SK-N-SH (cell line): Measurements from ENCODE around the gene ZNF777. TPM values are rescaled to one million over a fixed set of nuclear protein-coding genes. Genes with fewer than 3 reads are reported as not detected.

ENCODE experiments used
- CTCF ChIA-PET: fragments of 300-600, 350-600 bp; formaldehyde crosslinking; extraction: SDS; loops from one replicate; lab custom pipeline; 2021; lab: Yijun Ruan, JAX
- POLR2A ChIA-PET: fragments of 350-600 bp; sonication (Branson Sonifier 250); formaldehyde crosslinking; extraction: SDS; loops from one replicate; lab custom pipeline; 2020; ENCODE audit warnings: antibody characterized with exemption, inconsistent platforms; lab: Yijun Ruan, JAX
- DNase-seq: peaks from one replicate; pipeline ENCODE4 v3.0.0; 2012
- H2AFZ ChIP-seq: fragments of 200-600 bp; sonication (generic); 2 replicates; pipeline ENCODE4 v1.8.1; 2016; ENCODE audit warnings: antibody characterized with exemption, mild to moderate bottlenecking, low read depth
- H3F3A ChIP-seq: fragments of 200-600 bp; sonication (generic); replicated peaks from 2 replicates; pipeline ENCODE3; 2016; ENCODE audit warnings: antibody characterized with exemption, mild to moderate bottlenecking; ENCODE audit not compliant: insufficient read depth
- H3K27ac ChIP-seq, 2 experiments: fragments of 200-500 bp in 1 of 2; fragments of 200-600 bp in 1 of 2; sonication (Bioruptor generic) in 1 of 2; sonication (generic), shearing (Covaris generic) in 1 of 2; 2 replicates each; pipeline versions ENCODE4 v1.5.1 to v1.6.1; 2014 to 2016; ENCODE audit warnings: low read depth in 2 of 2, inconsistent platforms in 1 of 2, low read length in 1 of 2, mild to moderate bottlenecking in 1 of 2, mixed read lengths in 1 of 2
- H3K27me3 ChIP-seq: fragments of 200-600 bp; sonication (generic), shearing (Covaris generic); 2 replicates; pipeline ENCODE4 v1.6.1; 2016; ENCODE audit warnings: mixed run types; ENCODE audit not compliant: insufficient read depth
- H3K36me3 ChIP-seq, 2 experiments: fragments of 200-500 bp in 1 of 2; fragments of 200-600 bp in 1 of 2; sonication (Bioruptor generic) in 1 of 2; sonication (generic) in 1 of 2; replicated peaks in 1 of 2; 2 replicates each; pipeline versions ENCODE3 to v1.5.1; 2014 to 2016; ENCODE audit warnings: low read length in 1 of 2, mild to moderate bottlenecking in 1 of 2; ENCODE audit not compliant: insufficient read depth in 2 of 2, control insufficient read depth in 1 of 2
- H3K4me1 ChIP-seq, 2 experiments: fragments of 200-500 bp in 1 of 2; fragments of 200-600 bp in 1 of 2; sonication (Bioruptor generic) in 1 of 2; sonication (generic), shearing (Covaris generic) in 1 of 2; 2 replicates each; pipeline versions ENCODE4 v1.5.1 to v1.6.1; 2014 to 2016; ENCODE audit warnings: low read depth in 1 of 2, low read length in 1 of 2, mixed run types in 1 of 2; ENCODE audit not compliant: insufficient read depth in 2 of 2, control insufficient read depth in 1 of 2
- H3K4me2 ChIP-seq: fragments of 200-600 bp; sonication (generic), shearing (Covaris generic); 2 replicates; pipeline ENCODE4 v1.6.1; 2017; ENCODE audit warnings: mixed run types
- H3K4me3 ChIP-seq, 2 experiments: fragments of 200-500 bp in 1 of 2; fragments of 200-600 bp in 1 of 2; sonication (Bioruptor generic) in 1 of 2; sonication (generic), shearing (Covaris generic) in 1 of 2; 2 replicates each; pipeline versions ENCODE4 v1.5.1 to v1.8.1; 2014 to 2016; ENCODE audit warnings: low read depth in 2 of 2, inconsistent platforms in 1 of 2, low read length in 1 of 2, mild to moderate bottlenecking in 1 of 2, mixed read lengths in 1 of 2, moderate library complexity in 1 of 2
- H3K79me2 ChIP-seq: fragments of 200-600 bp; sonication (generic); 2 replicates; pipeline ENCODE4 v1.8.1; 2017; ENCODE audit warnings: mild to moderate bottlenecking; ENCODE audit not compliant: insufficient read depth
- H3K9ac ChIP-seq: fragments of 200-600 bp; sonication (generic); 2 replicates; pipeline ENCODE4 v1.6.1; 2017; ENCODE audit warnings: mixed run types
- H3K9me2 ChIP-seq: fragments of 200-600 bp; sonication (generic); 2 replicates; pipeline ENCODE4 v1.6.1; 2017; ENCODE audit warnings: mixed run types
- H3K9me3 ChIP-seq: fragments of 200-600 bp; sonication (generic); 2 replicates; pipeline ENCODE4 v1.6.1; 2017; ENCODE audit warnings: mixed run types, mild to moderate bottlenecking, moderate library complexity
- H4K20me1 ChIP-seq: fragments of 200-600 bp; sonication (generic); 2 replicates; pipeline ENCODE4 v1.6.1; 2017; ENCODE audit warnings: mild to moderate bottlenecking, mixed run types; ENCODE audit not compliant: insufficient read depth
- CHD2 ChIP-seq: fragments of 150-350 bp; IDR thresholded peaks from 2 replicates; pipeline ENCODE4 v1.6.1; 2018; ENCODE audit warnings: low read length; ENCODE audit not compliant: partially characterized antibody
- EZH2phosphoT487 ChIP-seq: fragments of 200-600 bp; sonication (generic); IDR thresholded peaks from 2 replicates; pipeline ENCODE4 v1.6.1; 2017; ENCODE audit warnings: low read depth, mixed run types, mild to moderate bottlenecking, antibody characterized with exemption, moderate library complexity, borderline replicate concordance
- FOXJ3 ChIP-seq: sonication (generic); formaldehyde crosslinking; IDR thresholded peaks from 2 replicates; pipeline ENCODE4 v1.5.1; 2020; ENCODE audit warnings: mild to moderate bottlenecking, missing genetic modification reagents
- FOXM1 ChIP-seq: IDR thresholded peaks from 2 replicates; pipeline ENCODE4 v1.4.0; 2012; ENCODE audit warnings: low read depth, mild to moderate bottlenecking
- GABPA ChIP-seq: IDR thresholded peaks from 2 replicates; pipeline ENCODE4 v1.4.0; 2012; ENCODE audit warnings: low read depth, mild to moderate bottlenecking
- GATA2 ChIP-seq: sonication (generic); formaldehyde crosslinking; IDR thresholded peaks from 2 replicates; pipeline ENCODE4 v1.5.0; 2020; ENCODE audit warnings: mild to moderate bottlenecking, missing genetic modification reagents
- MEF2A ChIP-seq: IDR thresholded peaks from 2 replicates; pipeline ENCODE4 v1.4.0; 2012; ENCODE audit warnings: low read depth, borderline replicate concordance
- NFIC ChIP-seq: IDR thresholded peaks from 2 replicates; pipeline ENCODE4 v1.4.0; 2012; ENCODE audit warnings: borderline replicate concordance
- POLR2AphosphoS5 ChIP-seq: IDR thresholded peaks from 2 replicates; pipeline ENCODE4 v1.6.1; 2012; ENCODE audit warnings: low read depth, low read length
- RAD21 ChIP-seq: IDR thresholded peaks from 2 replicates; pipeline ENCODE4 v1.6.1; 2012; ENCODE audit warnings: mild to moderate bottlenecking, low read length
- RFX5 ChIP-seq: IDR thresholded peaks from 2 replicates; pipeline ENCODE4 v1.6.1; 2012; ENCODE audit warnings: mild to moderate bottlenecking, improper control_type of control experiment, low read length
- SMC3 ChIP-seq: IDR thresholded peaks from 2 replicates; pipeline ENCODE4 v1.6.1; 2012; ENCODE audit warnings: low read depth, low read length, improper control_type of control experiment
- TAF1 ChIP-seq: IDR thresholded peaks from 2 replicates; pipeline ENCODE4 v1.6.1; 2012; ENCODE audit warnings: low read depth, mild to moderate bottlenecking, low read length, moderate library complexity, borderline replicate concordance
- TEAD4 ChIP-seq: IDR thresholded peaks from 2 replicates; pipeline ENCODE4 v1.4.0; 2012; ENCODE audit warnings: mild to moderate bottlenecking, borderline replicate concordance; ENCODE audit not compliant: insufficient read depth
- YY1 ChIP-seq: IDR thresholded peaks from 2 replicates; pipeline ENCODE4 v1.4.0; 2012; ENCODE audit warnings: low read depth, mild to moderate bottlenecking
- WGBS: methylation state at CpG from one replicate; pipeline ENCODE4 v1.1.6; 2017; ENCODE audit warnings: low lambda C conversion rate; 5-methylcytosine and 5-hydroxymethylcytosine counted together
- polyA plus RNA-seq, 3 experiments: library from polyadenylated mRNA; depleted of rRNA; stranded (reverse); fragments of >200 nt; gene quantifications; 2 replicates each; pipeline ENCODE4 v1.2.3, GENCODE V29; 2012
- TF ChIP-seq, protein P1 (sequence below): IDR thresholded peaks from 2 replicates; pipeline ENCODE4 v1.4.0; 2012; ENCODE audit warnings: low read depth
- TF ChIP-seq, protein P2 (sequence below): fragments of 150-350 bp; IDR thresholded peaks from 2 replicates; pipeline ENCODE4 v1.6.1; 2016; ENCODE audit warnings: mild to moderate bottlenecking, low read depth, low read length
- TF ChIP-seq, protein P3 (sequence below): fragments of 150-350 bp; IDR thresholded peaks from 2 replicates; pipeline ENCODE4 v1.6.1; 2017; ENCODE audit warnings: antibody characterized with exemption, low read length, low read depth, borderline replicate concordance
- TF ChIP-seq, protein P4 (sequence below): IDR thresholded peaks from 2 replicates; pipeline ENCODE4 v1.4.0; 2012; ENCODE audit warnings: low read depth, borderline replicate concordance
- TF ChIP-seq, protein P5 (sequence below): IDR thresholded peaks from 2 replicates; pipeline ENCODE4; 2012

Gene ZNF777
- polyA plus RNA-seq, 1 of the 3 experiments (the other 2 are of a cell fraction): 6.2 TPM

DNA sequence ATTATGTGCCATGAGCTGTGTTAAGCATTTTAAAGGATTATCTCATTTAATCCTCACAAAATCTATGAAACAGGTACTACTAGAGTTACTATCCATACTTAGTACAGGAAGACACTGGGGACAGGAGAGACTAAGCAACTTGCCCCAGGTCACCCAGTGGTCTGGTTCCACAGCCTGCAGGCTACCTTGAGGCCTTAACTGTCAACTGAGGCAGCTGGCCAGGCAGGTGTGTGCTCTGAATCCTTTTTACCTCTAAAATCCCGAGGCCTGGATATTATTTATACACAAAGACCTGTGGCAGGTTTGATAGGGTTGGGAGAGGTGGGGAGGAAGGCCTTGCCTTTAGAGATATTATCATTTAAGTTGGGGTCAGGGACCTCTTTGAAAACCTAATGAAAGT is 3.1 kb downstream of the ZNF777 start:
- peaks cover 18 to 44% of the 10 kb centered on the region in 2 experiments for H3K36me3 ChIP-seq
- H4K20me1 ChIP-seq: 0 out of 2 replicates have a peak, but pooled peaks cover 12% of the 10 kb centered on the region
- H3K79me2 ChIP-seq: peaks cover 53% of the 10 kb centered on the region
- no peak overlapping the region for H2AFZ ChIP-seq
- no peaks in the 10 kb centered on the region for H3F3A ChIP-seq
- no peak overlapping the region for H3K9ac ChIP-seq
- peaks cover 0 to 12% of the 10 kb centered on the region in 2 experiments; a peak in 1 of 4 replicates for H3K4me1 ChIP-seq
- no peak overlapping the region for H3K4me3 ChIP-seq
- CTCF ChIA-PET: interaction anchor here (1.0 to 1.8 kb wide), 5 partner anchors 35 to 284 kb away, joined by 3 to 7 read pairs (median 3); no protein-coding TSS in a partner anchor
- no peak for TF ChIP-seq FOXM1
- TF ChIP-seq GABPA: no peak
- TF ChIP-seq TEAD4: no peak
- no peak for TF ChIP-seq RAD21
- TF ChIP-seq SMC3: no peak
- TF ChIP-seq NFIC: no peak
- TF ChIP-seq, protein P1, sequence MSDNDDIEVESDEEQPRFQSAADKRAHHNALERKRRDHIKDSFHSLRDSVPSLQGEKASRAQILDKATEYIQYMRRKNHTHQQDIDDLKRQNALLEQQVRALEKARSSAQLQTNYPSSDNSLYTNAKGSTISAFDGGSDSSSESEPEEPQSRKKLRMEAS: no peak
- no peak for TF ChIP-seq EZH2phosphoT487
- no peak for TF ChIP-seq MEF2A
- TF ChIP-seq, protein P2, sequence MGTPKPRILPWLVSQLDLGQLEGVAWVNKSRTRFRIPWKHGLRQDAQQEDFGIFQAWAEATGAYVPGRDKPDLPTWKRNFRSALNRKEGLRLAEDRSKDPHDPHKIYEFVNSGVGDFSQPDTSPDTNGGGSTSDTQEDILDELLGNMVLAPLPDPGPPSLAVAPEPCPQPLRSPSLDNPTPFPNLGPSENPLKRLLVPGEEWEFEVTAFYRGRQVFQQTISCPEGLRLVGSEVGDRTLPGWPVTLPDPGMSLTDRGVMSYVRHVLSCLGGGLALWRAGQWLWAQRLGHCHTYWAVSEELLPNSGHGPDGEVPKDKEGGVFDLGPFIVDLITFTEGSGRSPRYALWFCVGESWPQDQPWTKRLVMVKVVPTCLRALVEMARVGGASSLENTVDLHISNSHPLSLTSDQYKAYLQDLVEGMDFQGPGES: no peak
- no peak for TF ChIP-seq GATA2 (CRISPR knock-in tag)
- TF ChIP-seq, protein P3, sequence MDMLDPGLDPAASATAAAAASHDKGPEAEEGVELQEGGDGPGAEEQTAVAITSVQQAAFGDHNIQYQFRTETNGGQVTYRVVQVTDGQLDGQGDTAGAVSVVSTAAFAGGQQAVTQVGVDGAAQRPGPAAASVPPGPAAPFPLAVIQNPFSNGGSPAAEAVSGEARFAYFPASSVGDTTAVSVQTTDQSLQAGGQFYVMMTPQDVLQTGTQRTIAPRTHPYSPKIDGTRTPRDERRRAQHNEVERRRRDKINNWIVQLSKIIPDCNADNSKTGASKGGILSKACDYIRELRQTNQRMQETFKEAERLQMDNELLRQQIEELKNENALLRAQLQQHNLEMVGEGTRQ: no peak
- H3K9me2 ChIP-seq: no peaks in the 10 kb centered on the region
- 100% methylated on average over 1 of the region's 1 CpG for WGBS
- no peak for DNase-seq
- H3K9me3 ChIP-seq: no peaks in the 10 kb centered on the region
- H3K4me2 ChIP-seq: peak overlapping the region; percentile 72; the same call in 1 of the 2 replicates
- H3K27me3 ChIP-seq: no peaks in the 10 kb centered on the region
- H3K27ac ChIP-seq: no peak overlapping the region
- POLR2A ChIA-PET: no interaction called here

- Histone ChIP-seq H3K9ac (no peak overlapping the region), H2AFZ (no peak overlapping the region), H3F3A (no peaks in the 10 kb centered on the region), H3K27me3 (no peaks in the 10 kb centered on the region), H3K4me2 (no peak overlapping the region), H3K36me3 (peaks cover 21 to 46% of the 10 kb centered on the region in 2 experiments), H4K20me1 (0 out of 2 replicates have a peak, but pooled peaks cover 12% of the 10 kb centered on the region), H3K4me3 (no peak overlapping the region), H3K9me3 (no peaks in the 10 kb centered on the region), H3K4me1 (peaks cover 0 to 12% of the 10 kb centered on the region in 2 experiments; a peak in 1 of 4 replicates), H3K79me2 (peaks cover 52% of the 10 kb centered on the region), H3K27ac (no peak overlapping the region), H3K9me2 (no peaks in the 10 kb centered on the region)
- DNase-seq: no peak
- CTCF ChIA-PET: interaction anchor here (1.0 to 1.6 kb wide), 2 partner anchors 34 to 50 kb away, joined by 3 read pairs; no protein-coding TSS in a partner anchor
- 90% methylated on average over 11 of the region's 11 CpGs for WGBS
- POLR2A ChIA-PET: no interaction called here
- TF ChIP-seq CHD2 (no peak), GABPA (no peak), POLR2AphosphoS5 (no peak), RFX5 (no peak), SMC3 (no peak), TAF1 (no peak), EZH2phosphoT487 (no peak), TEAD4 (no peak), YY1 (no peak), FOXJ3 (CRISPR knock-in tag) (no peak)
- TF ChIP-seq, protein P4, sequence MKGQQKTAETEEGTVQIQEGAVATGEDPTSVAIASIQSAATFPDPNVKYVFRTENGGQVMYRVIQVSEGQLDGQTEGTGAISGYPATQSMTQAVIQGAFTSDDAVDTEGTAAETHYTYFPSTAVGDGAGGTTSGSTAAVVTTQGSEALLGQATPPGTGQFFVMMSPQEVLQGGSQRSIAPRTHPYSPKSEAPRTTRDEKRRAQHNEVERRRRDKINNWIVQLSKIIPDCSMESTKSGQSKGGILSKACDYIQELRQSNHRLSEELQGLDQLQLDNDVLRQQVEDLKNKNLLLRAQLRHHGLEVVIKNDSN: no peak
- TF ChIP-seq, protein P5, sequence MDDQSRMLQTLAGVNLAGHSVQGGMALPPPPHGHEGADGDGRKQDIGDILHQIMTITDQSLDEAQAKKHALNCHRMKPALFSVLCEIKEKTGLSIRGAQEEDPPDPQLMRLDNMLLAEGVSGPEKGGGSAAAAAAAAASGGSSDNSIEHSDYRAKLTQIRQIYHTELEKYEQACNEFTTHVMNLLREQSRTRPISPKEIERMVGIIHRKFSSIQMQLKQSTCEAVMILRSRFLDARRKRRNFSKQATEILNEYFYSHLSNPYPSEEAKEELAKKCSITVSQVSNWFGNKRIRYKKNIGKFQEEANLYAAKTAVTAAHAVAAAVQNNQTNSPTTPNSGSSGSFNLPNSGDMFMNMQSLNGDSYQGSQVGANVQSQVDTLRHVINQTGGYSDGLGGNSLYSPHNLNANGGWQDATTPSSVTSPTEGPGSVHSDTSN: no peak
These were observed 4.1 kb downstream of the ZNF777 start for GRCh38 chr7:149456506-149457421.
